GM10266 (cell line): ENCODE data around the gene ATG5.

Experiments used
- DNase-seq: peaks from one replicate; pipeline ENCODE4 v3.0.0; 2012; ENCODE audit errors: extremely low spot score
- CTCF ChIP-seq: IDR thresholded peaks from 2 replicates; pipeline ENCODE4 v1.5.1; 2012; ENCODE audit warnings: mild to moderate bottlenecking, low read depth; ENCODE audit not compliant: control insufficient read depth, insufficient read depth; ENCODE audit errors: missing control alignments

ATG5 gene

GRCh38 chr6:106135911-106136571 lies 189.5 kb downstream of the ATG5 start:
- no peak for DNase-seq

GRCh38 chr6:106134906-106135634 lies 190.5 kb downstream of the ATG5 start:
- DNase-seq = no peak
- no peak for TF ChIP-seq CTCF

More at GRCh38 chr6:106135911-106136571, 189.5 kb downstream of the ATG5 start:
- no peak for TF ChIP-seq CTCF
